HepG2 (cell line): Measurements from ENCODE around the gene RCC1. TPM values are rescaled to one million over a fixed set of nuclear protein-coding genes. Genes with fewer than 3 reads are reported as not detected.

Experiments used
- ATF6 ChIP-seq: sonication (generic); formaldehyde crosslinking; conservative IDR thresholded peaks from 2 replicates; pipeline ENCODE4 v1.4.0; 2020; ENCODE audit warnings: missing genetic modification reagents
- CREB1 ChIP-seq, 2 experiments: fragments of 450-650 bp in 1 of 2; IDR thresholded peaks; 2 replicates each; pipeline ENCODE4 v1.6.1; 2016 to 2017; ENCODE audit warnings: control low read depth in 1 of 2, mild to moderate bottlenecking in 1 of 2, missing compliant biosample characterization in 1 of 2, missing genetic modification characterization in 1 of 2
- CSRNP1 ChIP-seq: sonication (generic); formaldehyde crosslinking; IDR thresholded peaks from 2 replicates; pipeline ENCODE4 v1.8.1; 2023; ENCODE audit warnings: mild to moderate bottlenecking, missing genetic modification reagents
- JDP2 ChIP-seq: sonication (generic); formaldehyde crosslinking; IDR thresholded peaks from 2 replicates; pipeline ENCODE4 v1.8.1; 2022; ENCODE audit warnings: missing genetic modification reagents, borderline replicate concordance
- JUN ChIP-seq: sonication (generic); formaldehyde crosslinking; IDR thresholded peaks from 2 replicates; pipeline ENCODE4 v1.4.0; 2020; ENCODE audit warnings: mild to moderate bottlenecking, missing genetic modification reagents
- PAWR ChIP-seq: sonication (generic); formaldehyde crosslinking; IDR thresholded peaks from 2 replicates; pipeline ENCODE4 v1.4.0; 2020; ENCODE audit warnings: missing genetic modification reagents, mild to moderate bottlenecking, borderline replicate concordance
- PITX1 ChIP-seq: sonication (generic); formaldehyde crosslinking; IDR thresholded peaks from 2 replicates; pipeline ENCODE4 v1.5.1; 2020; ENCODE audit warnings: mild to moderate bottlenecking, missing genetic modification reagents
- SAP130 ChIP-seq: IDR thresholded peaks from 2 replicates; pipeline ENCODE4 v1.6.1; 2016; ENCODE audit warnings: low read depth
- SRF ChIP-seq: IDR thresholded peaks from 2 replicates; pipeline ENCODE4 v1.6.1; 2011; ENCODE audit warnings: mild to moderate bottlenecking, low read depth, low read length, moderate library complexity
- TERF1 ChIP-seq: sonication (generic); formaldehyde crosslinking; IDR thresholded peaks from 2 replicates; pipeline ENCODE4 v1.8.0; 2022; ENCODE audit warnings: mild to moderate bottlenecking, missing genetic modification reagents, moderate library complexity
- THRA ChIP-seq: sonication (generic); formaldehyde crosslinking; IDR thresholded peaks from 2 replicates; pipeline ENCODE4 v1.4.0; 2020; ENCODE audit warnings: missing genetic modification reagents, borderline replicate concordance
- ZBTB21 ChIP-seq: sonication (generic); formaldehyde crosslinking; IDR thresholded peaks from 2 replicates; pipeline ENCODE4 v1.4.0; 2020; ENCODE audit warnings: missing genetic modification reagents
- ZHX1 ChIP-seq: sonication (generic); formaldehyde crosslinking; IDR thresholded peaks from 2 replicates; pipeline ENCODE4 v1.8.1; 2022; ENCODE audit warnings: low read depth, mild to moderate bottlenecking, missing genetic modification reagents
- ZKSCAN1 ChIP-seq: fragments of 150-350 bp; IDR thresholded peaks from 2 replicates; pipeline ENCODE4 v1.6.1; 2014; ENCODE audit warnings: low read length
- ZNF101 ChIP-seq: sonication (generic); formaldehyde crosslinking; IDR thresholded peaks from 2 replicates; pipeline ENCODE4 v1.4.0; 2020; ENCODE audit warnings: mild to moderate bottlenecking, low read depth, missing genetic modification reagents, borderline replicate concordance
- ZNF598 ChIP-seq: sonication (generic); formaldehyde crosslinking; IDR thresholded peaks from 2 replicates; pipeline ENCODE4 v1.5.1; 2020; ENCODE audit warnings: mild to moderate bottlenecking, missing genetic modification reagents, borderline replicate concordance
- ZNF784 ChIP-seq: sonication (generic); formaldehyde crosslinking; IDR thresholded peaks from 2 replicates; pipeline ENCODE4 v1.5.1; 2020; ENCODE audit warnings: missing genetic modification reagents, mild to moderate bottlenecking, borderline replicate concordance
- ZNF878 ChIP-seq: sonication (generic); formaldehyde crosslinking; IDR thresholded peaks from 2 replicates; pipeline ENCODE4 v1.8.1; 2023; ENCODE audit warnings: mild to moderate bottlenecking, missing genetic modification reagents, moderate library complexity
- polyA plus RNA-seq, 8 experiments: library from polyadenylated mRNA; depleted of rRNA in 3 of 8; stranded (reverse) in 7 of 8; unstranded in 1 of 8; fragments of >200 nt; fragmentation: Illumina TruSeq in 4 of 8; extraction: Trizol in 4 of 8; gene quantifications; 2 replicates each; pipeline versions ENCODE4 v1.2.1 to v1.2.3, GENCODE V29; 2011 to 2016; ENCODE audit warnings: low read depth in 4 of 8, missing spikeins in 1 of 8, mixed read lengths in 1 of 8; ENCODE audit not compliant: insufficient read depth in 1 of 8
- total RNA-seq, 5 experiments: library from RNA; depleted of rRNA; stranded (reverse); fragments of >200 nt; fragmentation: Illumina TruSeq; extraction: Trizol; gene quantifications; 2 replicates each; pipeline ENCODE4 v1.2.3, GENCODE V29; 2016; ENCODE audit warnings: low read depth in 1 of 5

Gene RCC1
- total and polyA plus RNA-seq, 2 of the 13 experiments (the other 11 are each of a cell fraction or from before 2014, with no cell fraction given): 47.2 to 80.8 TPM

GRCh38 chr1:28505406-28506187 is at the start of gene RCC1 (continued):
- TF ChIP-seq ZNF878 (CRISPR knock-in tag) (0 out of 2 replicates have a peak, but pooled peaks have one; percentile 25), PAWR (CRISPR knock-in tag) (peak; percentile 46; the same call in 1 of the 2 replicates), CREB1 (IDR thresholded peaks at IDR 0.05) (no peak), CREB1 (CRISPR knock-in tag; IDR thresholded peaks at IDR 0.05) (peak; percentile 84), TERF1 (CRISPR knock-in tag) (no peak), THRA (CRISPR knock-in tag) (peak; percentile 59; the same call in 1 of the 2 replicates), ZKSCAN1 (no peak), PITX1 (0 out of 2 replicates have a peak, but pooled peaks have one; percentile 49), SRF (peak; percentile 43; the same call in 1 of the 2 replicates), CSRNP1 (no peak), SAP130 (CRISPR knock-in tag) (peak; percentile 82), ATF6 (no peak), JDP2 (CRISPR knock-in tag) (no peak; the same call in 1 of the 2 replicates), ZHX1 (CRISPR knock-in tag) (no peak), ZNF598 (no peak), ZNF784 (no peak), JUN (CRISPR knock-in tag) (peak; percentile 67), ZNF101 (no peak), ZBTB21 (CRISPR knock-in tag) (0 out of 2 replicates have a peak, but pooled peaks have one; percentile 33)
